ENCODE results near the gene METTL16.
"Not testable (repeated sequence)": the region's sequence is repeated elsewhere in the genome, so short reads cannot be mapped to it uniquely, and the experiment has no call there.

Gene METTL16

GRCh38 chr17:2511462-2512369, at the start of gene METTL16:
METTL16 (minus strand) TSS chr17:2511888; CDS start chr17:2502331, 9,557 bp downstream.
- peak; percentile 97 for DNase-seq (ENCODE audit: low read depth)
- TF ChIP-seq MAX (IDR thresholded peaks at IDR 0.05; ENCODE audit: low read depth, low read length): peak; percentile 75
- TF ChIP-seq POLR2A (IDR thresholded peaks at IDR 0.05; ENCODE audit: extremely low read depth, insufficient read length): peak; percentile 79
- TF ChIP-seq CTCF (IDR thresholded peaks at IDR 0.05; ENCODE audit: low read depth, low read length): no peak
- TF ChIP-seq MYC (IDR thresholded peaks at IDR 0.05; ENCODE audit: low read depth, low read length): peak; percentile 81
- H3K4me3 ChIP-seq (ENCODE audit: low read depth, low read length): peak within 1 kb of the TSS; percentile 96

- TF ChIP-seq MYC (IDR thresholded peaks at IDR 0.05; ENCODE audit: low read depth, low read length) (no peak), MAX (IDR thresholded peaks at IDR 0.05; ENCODE audit: low read depth, low read length) (no peak), POLR2A (IDR thresholded peaks at IDR 0.05; ENCODE audit: extremely low read depth, insufficient read length) (no peak), CTCF (IDR thresholded peaks at IDR 0.05; ENCODE audit: low read depth, low read length) (no peak)
- no peak overlapping the region for H3K4me3 ChIP-seq (ENCODE audit: low read depth, low read length)
- no peak for DNase-seq (ENCODE audit: low read depth)
These were observed 49.0 kb upstream of the METTL16 start for GRCh38 chr17:2560658-2561057.

GRCh38 chr17:2551928-2552327, 40.2 kb upstream of the METTL16 start:
- H3K4me3 ChIP-seq (ENCODE audit: low read depth, low read length): no peak overlapping the region
- no peak for TF ChIP-seq POLR2A (IDR thresholded peaks at IDR 0.05; ENCODE audit: extremely low read depth, insufficient read length)
- TF ChIP-seq MAX (IDR thresholded peaks at IDR 0.05; ENCODE audit: low read depth, low read length): no peak
- no peak for TF ChIP-seq MYC (IDR thresholded peaks at IDR 0.05; ENCODE audit: low read depth, low read length)
- no peak for TF ChIP-seq CTCF (IDR thresholded peaks at IDR 0.05; ENCODE audit: low read depth, low read length)
- DNase-seq (ENCODE audit: low read depth): no peak

GRCh38 chr17:2551493-2551892, 39.8 kb upstream of the METTL16 start:
- TF ChIP-seq MAX (IDR thresholded peaks at IDR 0.05; ENCODE audit: low read depth, low read length): no peak
- no peak for TF ChIP-seq CTCF (IDR thresholded peaks at IDR 0.05; ENCODE audit: low read depth, low read length)
- no peak for TF ChIP-seq POLR2A (IDR thresholded peaks at IDR 0.05; ENCODE audit: extremely low read depth, insufficient read length)
- no peak for TF ChIP-seq MYC (IDR thresholded peaks at IDR 0.05; ENCODE audit: low read depth, low read length)
- no peak for DNase-seq (ENCODE audit: low read depth)
- H3K4me3 ChIP-seq (ENCODE audit: low read depth, low read length): no peak overlapping the region

GRCh38 chr17:2549392-2550211, 37.9 kb upstream of the METTL16 start:
- H3K4me3 ChIP-seq (ENCODE audit: low read depth, low read length): no peak overlapping the region
- no peak for TF ChIP-seq MAX (IDR thresholded peaks at IDR 0.05; ENCODE audit: low read depth, low read length)
- no peak for TF ChIP-seq MYC (IDR thresholded peaks at IDR 0.05; ENCODE audit: low read depth, low read length)
- TF ChIP-seq POLR2A (IDR thresholded peaks at IDR 0.05; ENCODE audit: extremely low read depth, insufficient read length): no peak
- no peak for TF ChIP-seq CTCF (IDR thresholded peaks at IDR 0.05; ENCODE audit: low read depth, low read length)
- no peak for DNase-seq (ENCODE audit: low read depth)

GRCh38 chr17:2548026-2548425, 36.3 kb upstream of the METTL16 start:
- not testable (repeated sequence) for H3K4me3 ChIP-seq (ENCODE audit: low read depth, low read length); DNase-seq (ENCODE audit: low read depth)

Data from NB4 (cell line).